ENCODE results near the gene CDKAL1.

The CDKAL1 gene

DNA sequence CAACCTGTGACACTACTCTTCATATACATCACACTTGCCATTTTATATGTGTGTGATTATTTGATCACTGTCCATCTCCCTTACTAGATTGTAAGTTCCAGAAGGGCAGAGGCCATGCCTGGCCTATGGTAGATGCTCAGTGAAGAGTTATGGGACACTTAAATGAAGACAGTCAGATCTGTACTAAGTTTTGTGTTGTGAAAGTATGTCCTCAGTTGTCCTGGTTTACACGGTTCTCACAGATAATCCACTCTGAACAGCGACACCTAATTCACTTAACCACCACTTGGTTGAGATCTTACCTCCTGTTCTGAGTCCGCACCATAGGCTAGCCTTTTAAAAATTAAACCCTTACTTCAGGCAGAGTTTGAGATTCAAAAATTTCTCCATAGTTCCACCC is 625.2 kb downstream of the CDKAL1 start:
- TF ChIP-seq EZH2phosphoT487 (IDR thresholded peaks at IDR 0.05; ENCODE audit: low read length) (no peak), CTCF (IDR thresholded peaks at IDR 0.05; ENCODE audit: low read length) (no peak)
- no peak overlapping the region for H3K27ac ChIP-seq (ENCODE audit: low read length)
- DNase-seq: no peak
- H3K9me2 ChIP-seq (replicated peaks; ENCODE audit: insufficient read depth, low read length): no peaks in the 10 kb centered on the region
- H3K36me3 ChIP-seq (replicated peaks; ENCODE audit: insufficient read depth, low read length): no peaks in the 10 kb centered on the region
- no peaks in the 10 kb centered on the region for H3K79me2 ChIP-seq (ENCODE audit: low read length)
- no peaks in the 10 kb centered on the region for H4K20me1 ChIP-seq (ENCODE audit: insufficient read depth, low read length)
- H3K4me2 ChIP-seq (ENCODE audit: low read depth, low read length): no peak overlapping the region
- H3K9ac ChIP-seq (ENCODE audit: low read length): no peak overlapping the region
- no peak overlapping the region for H3K4me3 ChIP-seq (ENCODE audit: low read length)
- H3K4me1 ChIP-seq (ENCODE audit: low read length): peaks cover 3% of the 10 kb centered on the region; the same call in 1 of the 2 replicates
- no peaks in the 10 kb centered on the region for H3K27me3 ChIP-seq (replicated peaks; ENCODE audit: insufficient read depth, low read length)
- H3F3A ChIP-seq (ENCODE audit: insufficient read depth, low read length): no peaks in the 10 kb centered on the region
- H3K9me3 ChIP-seq (replicated peaks; ENCODE audit: insufficient read depth, low read length): no peaks in the 10 kb centered on the region
- H2AFZ ChIP-seq (ENCODE audit: low read length): no peak overlapping the region

GRCh38 chr6:21161707-21162106 is 627.5 kb downstream of the CDKAL1 start:
- H4K20me1 ChIP-seq (ENCODE audit: insufficient read depth, low read length): no peaks in the 10 kb centered on the region
- H2AFZ ChIP-seq (ENCODE audit: low read length): no peak overlapping the region
- no peak overlapping the region for H3K9ac ChIP-seq (ENCODE audit: low read length)
- no peak overlapping the region for H3K4me2 ChIP-seq (ENCODE audit: low read depth, low read length)
- no peak for DNase-seq
- peaks cover 14% of the 10 kb centered on the region for H3K4me1 ChIP-seq (ENCODE audit: low read length)
- H3K9me3 ChIP-seq (replicated peaks; ENCODE audit: insufficient read depth, low read length): no peaks in the 10 kb centered on the region
- H3K9me2 ChIP-seq (replicated peaks; ENCODE audit: insufficient read depth, low read length): no peaks in the 10 kb centered on the region
- TF ChIP-seq EZH2 (optimal IDR thresholded peaks at IDR 0.05; ENCODE audit: low read depth, low read length) (no peak), CTCF (IDR thresholded peaks at IDR 0.05; ENCODE audit: low read length) (no peak), EZH2phosphoT487 (IDR thresholded peaks at IDR 0.05; ENCODE audit: low read length) (no peak)
- H3K27ac ChIP-seq (ENCODE audit: low read length): no peak overlapping the region
- no peaks in the 10 kb centered on the region for H3K79me2 ChIP-seq (ENCODE audit: low read length)
- no peak overlapping the region for H3K4me3 ChIP-seq (ENCODE audit: low read length)
- no peaks in the 10 kb centered on the region for H3K27me3 ChIP-seq (replicated peaks; ENCODE audit: insufficient read depth, low read length)
- H3K36me3 ChIP-seq (replicated peaks; ENCODE audit: insufficient read depth, low read length): no peaks in the 10 kb centered on the region
- H3F3A ChIP-seq (ENCODE audit: insufficient read depth, low read length): no peaks in the 10 kb centered on the region

DNA sequence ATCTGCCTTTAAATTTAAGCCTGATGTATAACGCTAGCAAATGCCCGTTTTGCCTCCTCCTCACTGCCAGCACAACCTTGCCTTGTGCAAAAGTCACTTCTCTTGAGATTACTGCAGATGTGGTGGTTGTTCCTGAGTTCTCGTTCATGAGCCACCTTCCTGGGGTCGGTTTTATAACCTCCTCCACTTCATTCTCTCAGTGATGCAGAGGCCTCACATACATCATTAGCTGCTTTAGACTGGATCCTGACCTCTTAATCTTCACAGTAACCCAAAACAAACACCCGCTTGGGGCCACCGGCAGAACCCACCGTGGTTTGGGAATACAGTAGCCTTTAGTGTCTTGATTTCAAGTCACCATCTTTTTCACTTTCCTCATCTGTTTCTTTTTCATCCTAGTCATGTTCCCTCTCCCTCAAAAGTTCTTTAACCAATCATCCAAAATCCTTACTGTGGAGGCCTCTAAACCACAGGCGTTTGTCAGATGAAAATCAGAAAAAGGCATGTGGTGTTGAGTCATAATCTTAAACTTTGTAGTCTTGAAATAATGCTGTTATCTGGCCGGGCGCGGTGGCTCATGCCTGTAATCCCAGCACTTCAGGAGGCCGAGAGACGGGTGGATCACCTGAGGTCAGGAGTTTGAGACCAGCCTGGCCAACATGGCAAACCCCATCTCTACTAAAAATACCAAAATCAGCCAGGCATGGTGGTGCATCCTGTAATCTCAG is 629.0 kb downstream of the CDKAL1 start:
- H3K36me3 ChIP-seq (replicated peaks; ENCODE audit: insufficient read depth, low read length): no peaks in the 10 kb centered on the region
- H3K4me1 ChIP-seq (ENCODE audit: low read length): peaks cover 14% of the 10 kb centered on the region
- H3K9ac ChIP-seq (ENCODE audit: low read length): no peak overlapping the region
- no peak overlapping the region for H3K27ac ChIP-seq (ENCODE audit: low read length)
- TF ChIP-seq EZH2 (optimal IDR thresholded peaks at IDR 0.05; ENCODE audit: low read depth, low read length) (no peak), EZH2phosphoT487 (IDR thresholded peaks at IDR 0.05; ENCODE audit: low read length) (no peak), CTCF (IDR thresholded peaks at IDR 0.05; ENCODE audit: low read length) (no peak)
- no peak overlapping the region for H3K4me2 ChIP-seq (ENCODE audit: low read depth, low read length)
- no peaks in the 10 kb centered on the region for H3K9me2 ChIP-seq (replicated peaks; ENCODE audit: insufficient read depth, low read length)
- no peak overlapping the region for H3K4me3 ChIP-seq (ENCODE audit: low read length)
- no peaks in the 10 kb centered on the region for H3K79me2 ChIP-seq (ENCODE audit: low read length)
- H3F3A ChIP-seq (ENCODE audit: insufficient read depth, low read length): no peaks in the 10 kb centered on the region
- no peaks in the 10 kb centered on the region for H3K9me3 ChIP-seq (replicated peaks; ENCODE audit: insufficient read depth, low read length)
- H2AFZ ChIP-seq (ENCODE audit: low read length): no peak overlapping the region
- H3K27me3 ChIP-seq (replicated peaks; ENCODE audit: insufficient read depth, low read length): no peaks in the 10 kb centered on the region
- no peaks in the 10 kb centered on the region for H4K20me1 ChIP-seq (ENCODE audit: insufficient read depth, low read length)
- DNase-seq: no peak
